ENCODE measurements around the gene OVCA2. TPM values are rescaled to one million over a fixed set of nuclear protein-coding genes. Genes with fewer than 3 reads are reported as not detected.

Gene OVCA2
- total and polyA plus RNA-seq, 2 experiments from 2014 or later, result 49.2 to 72.5 TPM

DNA sequence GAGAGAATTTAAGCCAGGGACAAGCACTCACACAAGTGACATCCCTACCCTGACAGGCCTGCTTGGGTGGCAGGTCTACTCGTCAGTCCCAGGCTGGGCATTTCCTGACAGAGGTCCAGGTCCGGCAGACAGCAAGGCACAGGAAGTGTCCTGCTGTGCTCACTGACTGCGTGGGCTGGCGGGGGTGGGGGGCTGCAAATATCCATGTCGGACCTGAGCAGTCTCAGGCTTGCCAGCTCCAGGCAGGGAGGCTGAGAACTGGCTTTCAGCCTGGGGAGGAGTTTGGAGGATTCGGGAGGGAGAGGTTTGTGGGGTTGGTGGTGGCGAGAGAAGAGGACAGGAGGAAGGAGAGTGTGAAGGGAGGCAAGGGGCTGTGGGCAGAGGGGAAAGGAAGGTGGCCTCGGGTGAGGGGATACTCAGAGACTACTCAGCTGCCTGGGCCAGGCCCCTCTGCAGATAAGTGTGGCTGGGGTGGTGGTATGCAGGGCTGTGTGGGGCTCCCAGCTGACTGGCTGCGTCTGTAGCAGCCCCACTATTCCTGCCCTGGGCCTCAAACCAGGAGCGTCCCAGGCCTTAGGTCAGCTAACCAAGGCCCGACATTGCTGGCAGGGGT is 20.9 kb downstream of the OVCA2 start:
- H3K27ac ChIP-seq, result peak overlapping the region; percentile 87
- no peak for TF ChIP-seq EZH2 (IDR thresholded peaks at IDR 0.05; ENCODE audit: borderline replicate concordance)
- 53% methylated on average over 11 of the region's 11 CpGs for WGBS (ENCODE audit: low lambda C conversion rate, missing lambda C conversion rate)
- no peaks in the 10 kb centered on the region for H3K9me3 ChIP-seq (ENCODE audit: low read depth)
- peaks cover 40% of the 10 kb centered on the region for H3K4me1 ChIP-seq (ENCODE audit: insufficient read depth)
- no peaks in the 10 kb centered on the region for H4K20me1 ChIP-seq (ENCODE audit: insufficient read depth, poor library complexity, severe bottlenecking)
- H3K27me3 ChIP-seq, result peaks cover 32% of the 10 kb centered on the region
- no peaks in the 10 kb centered on the region for H3K36me3 ChIP-seq (replicated peaks; ENCODE audit: insufficient read depth, low read depth)
- no peak overlapping the region for H3K4me3 ChIP-seq
- H2AFZ ChIP-seq, result no peak overlapping the region
- DNase-seq (ENCODE audit: low spot score), result no peak
- no peaks in the 10 kb centered on the region for H3K9me2 ChIP-seq (replicated peaks; ENCODE audit: insufficient read depth)
- no peak overlapping the region for H3K4me2 ChIP-seq
- no peaks in the 10 kb centered on the region for H3K79me2 ChIP-seq

DNA sequence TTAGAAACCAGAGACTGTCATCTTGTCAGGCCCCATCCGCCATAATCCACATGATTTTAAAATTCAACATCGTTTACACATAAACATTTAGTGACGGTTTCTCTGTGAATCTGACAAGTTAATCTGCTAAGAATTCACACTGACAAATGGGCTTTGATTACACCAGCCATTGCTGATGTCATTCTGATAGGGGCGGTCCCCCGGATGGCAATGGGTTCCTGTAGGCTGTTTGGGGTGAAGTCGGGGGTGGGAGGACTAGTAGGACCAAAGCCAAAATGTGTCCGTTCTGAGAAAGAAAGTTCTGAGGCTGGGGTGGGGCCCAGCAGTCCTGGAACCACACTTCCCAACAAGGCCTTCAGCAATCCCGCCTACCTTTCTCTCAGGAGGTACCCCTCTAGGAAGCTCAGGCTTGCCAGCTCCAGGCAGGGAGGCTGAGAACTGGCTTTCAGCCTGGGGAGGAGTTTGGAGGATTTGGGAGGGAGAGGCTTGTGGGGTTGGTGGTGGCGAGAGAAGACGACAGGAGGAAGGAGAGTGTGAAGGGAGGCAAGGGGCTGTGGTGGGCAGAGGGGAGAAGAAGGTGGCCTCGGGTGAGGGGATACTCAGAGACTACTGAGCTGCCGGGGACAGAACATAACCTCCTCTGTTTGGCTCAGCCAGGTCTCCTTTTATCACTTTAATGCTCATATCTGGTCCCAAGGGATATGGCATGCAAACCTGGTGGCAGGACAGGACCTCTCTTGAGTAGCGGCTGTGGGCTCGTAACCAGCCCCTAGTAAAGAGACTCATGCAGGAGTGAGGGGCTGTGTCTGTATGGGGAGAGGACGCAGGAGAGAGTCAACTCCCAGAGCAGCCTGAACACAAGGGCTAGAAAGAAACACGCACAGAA is 21.7 kb downstream of the OVCA2 start:
- Histone ChIP-seq H3K4me1 (ENCODE audit: insufficient read depth) (peaks cover 47% of the 10 kb centered on the region), H4K20me1 (ENCODE audit: insufficient read depth, poor library complexity, severe bottlenecking) (no peaks in the 10 kb centered on the region), H2AFZ (no peak overlapping the region), H3K36me3 (replicated peaks; ENCODE audit: insufficient read depth, low read depth) (no peaks in the 10 kb centered on the region), H3K79me2 (no peaks in the 10 kb centered on the region), H3K9me3 (ENCODE audit: low read depth) (no peaks in the 10 kb centered on the region), H3K27ac (peak overlapping the region; percentile 87), H3K27me3 (peaks cover 23% of the 10 kb centered on the region), H3K9me2 (replicated peaks; ENCODE audit: insufficient read depth) (no peaks in the 10 kb centered on the region), H3K4me2 (no peak overlapping the region), H3K4me3 (no peak overlapping the region)
- 77% methylated on average over 16 of the region's 16 CpGs for WGBS (ENCODE audit: low lambda C conversion rate, missing lambda C conversion rate)
- DNase-seq (ENCODE audit: low spot score), result no peak
- TF ChIP-seq EZH2phosphoT487 (IDR thresholded peaks at IDR 0.05; ENCODE audit: low read depth, severe bottlenecking, unreplicated experiment) (no peak), EZH2 (IDR thresholded peaks at IDR 0.05; ENCODE audit: borderline replicate concordance) (no peak)
- TF ChIP-seq, protein P1, sequence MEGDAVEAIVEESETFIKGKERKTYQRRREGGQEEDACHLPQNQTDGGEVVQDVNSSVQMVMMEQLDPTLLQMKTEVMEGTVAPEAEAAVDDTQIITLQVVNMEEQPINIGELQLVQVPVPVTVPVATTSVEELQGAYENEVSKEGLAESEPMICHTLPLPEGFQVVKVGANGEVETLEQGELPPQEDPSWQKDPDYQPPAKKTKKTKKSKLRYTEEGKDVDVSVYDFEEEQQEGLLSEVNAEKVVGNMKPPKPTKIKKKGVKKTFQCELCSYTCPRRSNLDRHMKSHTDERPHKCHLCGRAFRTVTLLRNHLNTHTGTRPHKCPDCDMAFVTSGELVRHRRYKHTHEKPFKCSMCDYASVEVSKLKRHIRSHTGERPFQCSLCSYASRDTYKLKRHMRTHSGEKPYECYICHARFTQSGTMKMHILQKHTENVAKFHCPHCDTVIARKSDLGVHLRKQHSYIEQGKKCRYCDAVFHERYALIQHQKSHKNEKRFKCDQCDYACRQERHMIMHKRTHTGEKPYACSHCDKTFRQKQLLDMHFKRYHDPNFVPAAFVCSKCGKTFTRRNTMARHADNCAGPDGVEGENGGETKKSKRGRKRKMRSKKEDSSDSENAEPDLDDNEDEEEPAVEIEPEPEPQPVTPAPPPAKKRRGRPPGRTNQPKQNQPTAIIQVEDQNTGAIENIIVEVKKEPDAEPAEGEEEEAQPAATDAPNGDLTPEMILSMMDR (IDR thresholded peaks at IDR 0.05; ENCODE audit: poor library complexity), result no peak

DNA sequence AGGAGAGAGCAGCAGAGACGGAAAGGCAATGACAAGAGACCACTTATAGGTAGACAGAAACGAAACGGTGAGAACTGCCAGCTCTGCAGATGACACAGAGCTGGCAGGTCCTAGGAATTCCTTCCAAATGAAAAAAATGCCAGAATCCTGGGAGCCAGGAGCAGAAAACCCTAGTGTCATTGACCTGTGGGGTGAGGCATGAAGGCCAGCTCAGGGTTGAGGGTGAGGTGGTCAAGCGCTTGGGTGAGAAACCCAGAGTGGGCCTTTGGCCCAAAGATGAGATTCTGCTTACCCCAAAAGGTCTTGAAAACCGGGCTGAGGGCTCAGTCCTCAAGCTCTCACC is 22.3 kb downstream of the OVCA2 start:
- H2AFZ ChIP-seq, result no peak overlapping the region
- peak overlapping the region; percentile 87 for H3K27ac ChIP-seq
- H4K20me1 ChIP-seq (ENCODE audit: insufficient read depth, poor library complexity, severe bottlenecking), result no peaks in the 10 kb centered on the region
- peaks cover 17% of the 10 kb centered on the region for H3K27me3 ChIP-seq
- no peak for DNase-seq (ENCODE audit: low spot score)
- peaks cover 53% of the 10 kb centered on the region for H3K4me1 ChIP-seq (ENCODE audit: insufficient read depth)
- no peaks in the 10 kb centered on the region for H3K36me3 ChIP-seq (replicated peaks; ENCODE audit: insufficient read depth, low read depth)
- no peaks in the 10 kb centered on the region for H3K9me3 ChIP-seq (ENCODE audit: low read depth)
- H3K9me2 ChIP-seq (replicated peaks; ENCODE audit: insufficient read depth), result no peaks in the 10 kb centered on the region
- no peak overlapping the region for H3K4me2 ChIP-seq
- WGBS (ENCODE audit: low lambda C conversion rate, missing lambda C conversion rate), result 82% methylated on average over 5 of the region's 5 CpGs
- no peak overlapping the region for H3K4me3 ChIP-seq
- no peaks in the 10 kb centered on the region for H3K79me2 ChIP-seq
- TF ChIP-seq, protein P1 (IDR thresholded peaks at IDR 0.05; ENCODE audit: poor library complexity), result no peak
- TF ChIP-seq EZH2 (IDR thresholded peaks at IDR 0.05; ENCODE audit: borderline replicate concordance) (no peak), EZH2phosphoT487 (IDR thresholded peaks at IDR 0.05; ENCODE audit: low read depth, severe bottlenecking, unreplicated experiment) (no peak)

DNA sequence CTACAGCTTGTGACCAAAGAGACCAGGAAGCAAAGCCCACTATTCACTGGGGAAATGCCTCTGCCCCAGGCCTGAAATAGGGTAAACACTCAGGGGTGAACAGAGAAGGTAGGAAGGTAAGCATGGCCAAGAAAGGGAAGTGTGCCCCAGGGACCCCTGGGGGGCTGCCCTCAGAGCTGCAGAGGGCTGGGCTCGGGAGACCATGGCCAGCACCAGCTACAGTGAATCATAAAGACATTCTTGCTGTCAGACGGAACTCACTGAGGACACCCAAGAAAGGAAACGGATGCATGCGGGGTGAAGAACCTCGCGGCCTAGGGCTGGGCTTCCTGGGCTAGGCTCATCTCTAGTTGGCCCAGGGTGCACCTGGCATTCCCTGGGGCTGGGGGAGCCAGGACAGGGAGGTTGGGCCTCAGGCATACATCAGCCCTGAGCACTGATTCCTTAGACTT is 22.7 kb downstream of the OVCA2 start:
- DNase-seq (ENCODE audit: low spot score), result no peak
- no peak overlapping the region for H3K4me3 ChIP-seq
- H3K4me2 ChIP-seq, result no peak overlapping the region
- H3K36me3 ChIP-seq (replicated peaks; ENCODE audit: insufficient read depth, low read depth), result no peaks in the 10 kb centered on the region
- H3K27me3 ChIP-seq, result peaks cover 13% of the 10 kb centered on the region
- H3K79me2 ChIP-seq, result no peaks in the 10 kb centered on the region
- no peak overlapping the region for H2AFZ ChIP-seq
- H3K4me1 ChIP-seq (ENCODE audit: insufficient read depth), result peaks cover 56% of the 10 kb centered on the region
- no peak overlapping the region for H3K27ac ChIP-seq
- no peaks in the 10 kb centered on the region for H4K20me1 ChIP-seq (ENCODE audit: insufficient read depth, poor library complexity, severe bottlenecking)
- no peaks in the 10 kb centered on the region for H3K9me3 ChIP-seq (ENCODE audit: low read depth)
- no peaks in the 10 kb centered on the region for H3K9me2 ChIP-seq (replicated peaks; ENCODE audit: insufficient read depth)
- TF ChIP-seq EZH2phosphoT487 (IDR thresholded peaks at IDR 0.05; ENCODE audit: low read depth, severe bottlenecking, unreplicated experiment) (no peak), EZH2 (IDR thresholded peaks at IDR 0.05; ENCODE audit: borderline replicate concordance) (no peak)
- TF ChIP-seq, protein P1 (IDR thresholded peaks at IDR 0.05; ENCODE audit: poor library complexity), result no peak
- 96% methylated on average over 6 of the region's 6 CpGs for WGBS (ENCODE audit: low lambda C conversion rate, missing lambda C conversion rate)

Measured in hepatocyte (in vitro differentiated cells).